ENCODE measurements around the gene LMF1.

DNA sequence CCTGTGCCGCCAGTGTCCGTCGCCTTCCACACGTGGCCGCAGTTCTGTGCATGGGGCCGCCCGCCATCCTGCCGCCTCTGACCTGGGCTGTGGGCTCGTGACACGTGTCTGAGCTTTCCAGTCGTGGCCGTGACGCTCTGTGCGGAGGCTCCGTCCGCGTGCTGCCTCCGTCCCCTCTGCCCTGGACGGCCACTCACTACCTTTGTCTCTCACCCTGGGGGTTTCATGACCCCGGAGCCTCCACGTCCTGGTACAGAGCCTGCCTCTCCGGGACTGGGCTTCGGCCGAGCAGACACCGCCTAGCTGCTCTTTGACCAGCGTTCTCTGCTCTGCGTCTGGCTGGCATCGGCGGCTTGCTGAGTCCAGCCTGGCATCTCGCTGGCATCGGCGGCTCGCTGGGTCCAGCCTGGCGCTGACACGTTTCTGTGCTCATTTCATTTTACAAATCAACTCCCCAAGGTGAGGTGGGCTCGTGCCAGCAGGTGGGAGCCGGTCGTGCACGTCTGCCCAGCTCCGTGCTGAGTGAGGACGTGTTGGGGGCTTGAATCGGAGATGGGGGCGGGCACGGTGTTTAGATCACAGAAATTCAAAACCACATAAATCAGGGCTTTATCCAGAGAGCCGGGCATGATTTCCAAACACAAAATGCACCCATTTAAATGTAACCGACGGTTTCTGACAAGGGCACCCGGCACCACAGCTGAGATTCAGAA is 126.0 kb downstream of the LMF1 start:
- TF ChIP-seq YY1 (IDR thresholded peaks at IDR 0.05; ENCODE audit: insufficient read depth, insufficient read length) (no peak), ZNF274 (IDR thresholded peaks at IDR 0.05; ENCODE audit: low read depth, low read length) (no peak), SUZ12 (IDR thresholded peaks at IDR 0.05; ENCODE audit: extremely low read depth, insufficient read depth, insufficient read length) (no peak)
